GM19099 (cell line): ENCODE results near the gene MEPCE.

Experiments
- POLR2A ChIP-seq: IDR thresholded peaks from 3 replicates; pipeline ENCODE4 v1.6.1; 2011; ENCODE audit warnings: low read depth; ENCODE audit not compliant: insufficient read length; ENCODE audit errors: extremely low read depth

Gene MEPCE

GRCh38 chr7:100400656-100401055 is 29.0 kb upstream of the MEPCE start:
- TF ChIP-seq POLR2A: no peak

GRCh38 chr7:100401811-100402210 is 27.8 kb upstream of the MEPCE start:
- TF ChIP-seq POLR2A: no peak

- no peak for TF ChIP-seq POLR2A
Measured at GRCh38 chr7:100402241-100402640, 27.4 kb upstream of the MEPCE start.

- TF ChIP-seq POLR2A: no peak
Measured at GRCh38 chr7:100406767-100407166, 22.9 kb upstream of the MEPCE start.

- TF ChIP-seq POLR2A: no peak
Measured at GRCh38 chr7:100407285-100408180, 22.1 kb upstream of the MEPCE start.

- TF ChIP-seq POLR2A: no peak
Measured at GRCh38 chr7:100411101-100411500, 18.5 kb upstream of the MEPCE start.

- TF ChIP-seq POLR2A: no peak
Measured at GRCh38 chr7:100413346-100413745, 16.3 kb upstream of the MEPCE start.

GRCh38 chr7:100413889-100414288 is 15.7 kb upstream of the MEPCE start:
- no peak for TF ChIP-seq POLR2A

- TF ChIP-seq POLR2A: no peak
Measured at GRCh38 chr7:100415448-100415847, 14.2 kb upstream of the MEPCE start.

- TF ChIP-seq POLR2A: no peak
Measured at GRCh38 chr7:100418930-100419659, 10.5 kb upstream of the MEPCE start.

GRCh38 chr7:100419660-100420226 is 9.9 kb upstream of the MEPCE start:
- TF ChIP-seq POLR2A: no peak

- no peak for TF ChIP-seq POLR2A
Measured at GRCh38 chr7:100423315-100423714, 6.3 kb upstream of the MEPCE start.

GRCh38 chr7:100425347-100425746 is 4.3 kb upstream of the MEPCE start:
- TF ChIP-seq POLR2A: no peak

- no peak for TF ChIP-seq POLR2A
Measured at GRCh38 chr7:100426516-100426915, 3.1 kb upstream of the MEPCE start.

- TF ChIP-seq POLR2A: no peak
Measured at GRCh38 chr7:100427762-100428198, 1.9 kb upstream of the MEPCE start.
